Stimulated activated naive B cell treated with anti-CD40 and anti-IgM and Interleukin-4, amounts not matched to agents 10 μg/mL and 1 μg/mL and 100 μg/mL, for 72 hours (primary cell): Measurements from ENCODE around the gene CMIP.

Experiments used
- ATAC-seq, 2 donors: fragments of 150-1000 bp; cut with Tn5 transposase; replicated peaks; 2 replicates each; pipeline ENCODE4 v1.10.0; 2021; ENCODE audit warnings: moderate library complexity in 1 of 2
- DNase-seq: peaks from one replicate; pipeline ENCODE4 v3.0.0; 2021
- H3K27ac Mint-ChIP-seq: one replicate; pipeline ENCODE4 v1.8.0; 2022; ENCODE audit warnings: mild to moderate bottlenecking, mixed read lengths
- H3K27me3 Mint-ChIP-seq, 2 donors: one replicate each; pipeline ENCODE4 v1.8.0; 2022; ENCODE audit warnings: mixed read lengths in 2 of 2
- H3K36me3 Mint-ChIP-seq, 2 donors: one replicate each; pipeline ENCODE4 v1.8.0; 2022; ENCODE audit warnings: mixed read lengths in 2 of 2, mild to moderate bottlenecking in 1 of 2
- H3K4me1 Mint-ChIP-seq, 2 donors: one replicate each; pipeline ENCODE4 v1.8.0; 2022; ENCODE audit warnings: mixed read lengths in 2 of 2, mild to moderate bottlenecking in 1 of 2
- H3K4me3 Mint-ChIP-seq, 2 donors: one replicate each; pipeline ENCODE4 v1.8.0; 2022; ENCODE audit warnings: mild to moderate bottlenecking in 2 of 2, mixed read lengths in 2 of 2, moderate library complexity in 1 of 2
- H3K9me3 Mint-ChIP-seq, 2 donors: one replicate each; pipeline ENCODE4 v1.8.0; 2022; ENCODE audit warnings: mixed read lengths in 2 of 2, mild to moderate bottlenecking in 1 of 2

CMIP gene

GRCh38 chr16:81588326-81589081, 143.9 kb downstream of the CMIP start:
- ATAC-seq (no peak), DNase-seq (no peak)
- Mint-ChIP-seq H3K27me3 (no peaks in the 10 kb centered on the region), H3K27ac (peak overlapping the region; percentile 78), H3K9me3 (no peaks in the 10 kb centered on the region), H3K4me3 (no peak overlapping the region), H3K4me1 (peaks cover 39 to 48% of the 10 kb centered on the region in 2 donors), H3K36me3 (peaks cover 23 to 44% of the 10 kb centered on the region in 2 donors)

- DNase-seq: no peak
- Mint-ChIP-seq H3K36me3 (peaks cover 19 to 39% of the 10 kb centered on the region in 2 donors), H3K27ac (no peak overlapping the region), H3K9me3 (no peaks in the 10 kb centered on the region), H3K4me1 (peaks cover 31 to 52% of the 10 kb centered on the region in 2 donors), H3K27me3 (no peaks in the 10 kb centered on the region), H3K4me3 (no peak overlapping the region)
- no peak for ATAC-seq
Measured at GRCh38 chr16:81589975-81590650, 145.5 kb downstream of the CMIP start.

GRCh38 chr16:81590714-81591544, 146.3 kb downstream of the CMIP start:
- ATAC-seq: no peak
- peaks cover 29 to 46% of the 10 kb centered on the region in 2 donors for H3K4me1 Mint-ChIP-seq
- peaks cover 14 to 33% of the 10 kb centered on the region in 2 donors for H3K36me3 Mint-ChIP-seq
- H3K9me3 Mint-ChIP-seq: no peaks in the 10 kb centered on the region
- DNase-seq: no peak
- no peaks in the 10 kb centered on the region for H3K27me3 Mint-ChIP-seq
- no peak overlapping the region for H3K4me3 Mint-ChIP-seq
- H3K27ac Mint-ChIP-seq: peak overlapping the region; percentile 49

GRCh38 chr16:81591545-81591870, 146.9 kb downstream of the CMIP start:
- Mint-ChIP-seq H3K27ac (peak overlapping the region; percentile 49), H3K36me3 (peaks cover 14 to 32% of the 10 kb centered on the region in 2 donors), H3K27me3 (no peaks in the 10 kb centered on the region), H3K4me3 (no peak overlapping the region), H3K9me3 (no peaks in the 10 kb centered on the region), H3K4me1 (peaks cover 30 to 44% of the 10 kb centered on the region in 2 donors)
- ATAC-seq (no peak), DNase-seq (no peak)

GRCh38 chr16:81592353-81592866, 147.8 kb downstream of the CMIP start:
- DNase-seq (no peak), ATAC-seq (no peak)
- H3K4me3 Mint-ChIP-seq: no peak overlapping the region
- H3K27ac Mint-ChIP-seq: no peak overlapping the region
- no peaks in the 10 kb centered on the region for H3K27me3 Mint-ChIP-seq
- H3K36me3 Mint-ChIP-seq: peaks cover 14 to 25% of the 10 kb centered on the region in 2 donors
- H3K9me3 Mint-ChIP-seq: no peaks in the 10 kb centered on the region
- H3K4me1 Mint-ChIP-seq: peaks cover 28 to 45% of the 10 kb centered on the region in 2 donors

GRCh38 chr16:81593481-81593880, 148.9 kb downstream of the CMIP start:
- Mint-ChIP-seq H3K4me1 (peaks cover 28 to 54% of the 10 kb centered on the region in 2 donors), H3K4me3 (no peak overlapping the region), H3K27me3 (no peaks in the 10 kb centered on the region), H3K36me3 (peaks cover 19 to 24% of the 10 kb centered on the region in 2 donors), H3K9me3 (no peaks in the 10 kb centered on the region), H3K27ac (no peak overlapping the region)
- no peak for ATAC-seq
- no peak for DNase-seq

- no peak overlapping the region for H3K27ac Mint-ChIP-seq
- H3K9me3 Mint-ChIP-seq: no peaks in the 10 kb centered on the region
- ATAC-seq (no peak), DNase-seq (no peak)
- no peaks in the 10 kb centered on the region for H3K27me3 Mint-ChIP-seq
- H3K4me3 Mint-ChIP-seq: no peak overlapping the region
- peaks cover 8 to 12% of the 10 kb centered on the region in 2 donors for H3K36me3 Mint-ChIP-seq
- H3K4me1 Mint-ChIP-seq: peaks cover 28 to 48% of the 10 kb centered on the region in 2 donors
Measured at GRCh38 chr16:81595629-81596292, 151.2 kb downstream of the CMIP start.

GRCh38 chr16:81597079-81597658, 152.6 kb downstream of the CMIP start:
- H3K4me1 Mint-ChIP-seq: peaks cover 25 to 38% of the 10 kb centered on the region in 2 donors
- ATAC-seq (no peak), DNase-seq (no peak)
- no peaks in the 10 kb centered on the region for H3K27me3 Mint-ChIP-seq
- no peak overlapping the region for H3K4me3 Mint-ChIP-seq
- peaks cover 7 to 11% of the 10 kb centered on the region in 2 donors for H3K36me3 Mint-ChIP-seq
- H3K9me3 Mint-ChIP-seq: no peaks in the 10 kb centered on the region
- H3K27ac Mint-ChIP-seq: no peak overlapping the region

- H3K9me3 Mint-ChIP-seq: no peaks in the 10 kb centered on the region
- H3K4me3 Mint-ChIP-seq: no peak overlapping the region
Measured at GRCh38 chr16:81598083-81598482, 153.5 kb downstream of the CMIP start.

GRCh38 chr16:81599034-81599744, 154.6 kb downstream of the CMIP start:
- H3K9me3 Mint-ChIP-seq: no peaks in the 10 kb centered on the region
- ATAC-seq (no peak), DNase-seq (no peak)
- peaks cover 20 to 27% of the 10 kb centered on the region in 2 donors for H3K4me1 Mint-ChIP-seq
- H3K4me3 Mint-ChIP-seq: no peak overlapping the region
- H3K27me3 Mint-ChIP-seq: no peaks in the 10 kb centered on the region
- H3K27ac Mint-ChIP-seq: peak overlapping the region; percentile 66
- H3K36me3 Mint-ChIP-seq: peaks cover 7 to 8% of the 10 kb centered on the region in 2 donors

More at GRCh38 chr16:81598083-81598482, 153.5 kb downstream of the CMIP start:
- no peak for ATAC-seq
- no peak for DNase-seq
- no peaks in the 10 kb centered on the region for H3K27me3 Mint-ChIP-seq
- H3K4me1 Mint-ChIP-seq: peaks cover 22 to 33% of the 10 kb centered on the region in 2 donors
- peaks cover 7 to 11% of the 10 kb centered on the region in 2 donors for H3K36me3 Mint-ChIP-seq
- no peak overlapping the region for H3K27ac Mint-ChIP-seq

- no peak for DNase-seq
Measured at GRCh38 chr16:81600275-81600674, 155.7 kb downstream of the CMIP start.

GRCh38 chr16:81601008-81601428, 156.4 kb downstream of the CMIP start:
- no peak overlapping the region for H3K4me3 Mint-ChIP-seq
- no peaks in the 10 kb centered on the region for H3K9me3 Mint-ChIP-seq
- peaks cover 6 to 7% of the 10 kb centered on the region in 2 donors for H3K36me3 Mint-ChIP-seq
- DNase-seq: no peak
- H3K27ac Mint-ChIP-seq: no peak overlapping the region
- H3K27me3 Mint-ChIP-seq: no peaks in the 10 kb centered on the region
- no peak for ATAC-seq
- H3K4me1 Mint-ChIP-seq: peaks cover 20 to 27% of the 10 kb centered on the region in 2 donors

More at GRCh38 chr16:81600275-81600674, 155.7 kb downstream of the CMIP start:
- H3K27me3 Mint-ChIP-seq: no peaks in the 10 kb centered on the region
- no peak overlapping the region for H3K27ac Mint-ChIP-seq
- peaks cover 20 to 27% of the 10 kb centered on the region in 2 donors for H3K4me1 Mint-ChIP-seq
- H3K4me3 Mint-ChIP-seq: no peak overlapping the region
- H3K36me3 Mint-ChIP-seq: peaks cover 6 to 7% of the 10 kb centered on the region in 2 donors
- ATAC-seq: no peak
- H3K9me3 Mint-ChIP-seq: no peaks in the 10 kb centered on the region
